Upper lobe of left lung (tissue), 4 donors: ENCODE data around the gene LIPA.

Source experiments
- EP300 ChIP-seq, 4 donors: sonication (generic); formaldehyde crosslinking; IDR thresholded peaks; one replicate each; pipeline ENCODE4 v1.5.1; 2017; ENCODE audit warnings: antibody characterized with exemption in 4 of 4, control low read depth in 2 of 4
- POLR2AphosphoS5 ChIP-seq, 2 donors: sonication (generic); formaldehyde crosslinking; IDR thresholded peaks; one replicate each; pipeline ENCODE4 v1.5.1; 2017; ENCODE audit warnings: antibody characterized with exemption in 2 of 2
- TF ChIP-seq, protein P1 (sequence below), 6 experiments: fragments of 450-650 bp in 4 of 6; fragments of 200-600 bp in 2 of 6; sonication (generic) in 2 of 6; IDR thresholded peaks; one replicate each; pipeline ENCODE4 v1.5.1; 2016 to 2019; ENCODE audit warnings: antibody characterized with exemption in 6 of 6

GRCh38 chr10:89257581-89257980 lies 6.0 kb upstream of the LIPA start:
- TF ChIP-seq, protein P1, sequence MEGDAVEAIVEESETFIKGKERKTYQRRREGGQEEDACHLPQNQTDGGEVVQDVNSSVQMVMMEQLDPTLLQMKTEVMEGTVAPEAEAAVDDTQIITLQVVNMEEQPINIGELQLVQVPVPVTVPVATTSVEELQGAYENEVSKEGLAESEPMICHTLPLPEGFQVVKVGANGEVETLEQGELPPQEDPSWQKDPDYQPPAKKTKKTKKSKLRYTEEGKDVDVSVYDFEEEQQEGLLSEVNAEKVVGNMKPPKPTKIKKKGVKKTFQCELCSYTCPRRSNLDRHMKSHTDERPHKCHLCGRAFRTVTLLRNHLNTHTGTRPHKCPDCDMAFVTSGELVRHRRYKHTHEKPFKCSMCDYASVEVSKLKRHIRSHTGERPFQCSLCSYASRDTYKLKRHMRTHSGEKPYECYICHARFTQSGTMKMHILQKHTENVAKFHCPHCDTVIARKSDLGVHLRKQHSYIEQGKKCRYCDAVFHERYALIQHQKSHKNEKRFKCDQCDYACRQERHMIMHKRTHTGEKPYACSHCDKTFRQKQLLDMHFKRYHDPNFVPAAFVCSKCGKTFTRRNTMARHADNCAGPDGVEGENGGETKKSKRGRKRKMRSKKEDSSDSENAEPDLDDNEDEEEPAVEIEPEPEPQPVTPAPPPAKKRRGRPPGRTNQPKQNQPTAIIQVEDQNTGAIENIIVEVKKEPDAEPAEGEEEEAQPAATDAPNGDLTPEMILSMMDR (IDR thresholded peaks at IDR 0.05): no peak
- TF ChIP-seq EP300 (IDR thresholded peaks at IDR 0.05) (no peak), POLR2AphosphoS5 (IDR thresholded peaks at IDR 0.05) (no peak)
